ENCODE data around the gene SLC25A14.
"Not testable (repeated sequence)": the region's sequence is repeated elsewhere in the genome, so short reads cannot be mapped to it uniquely, and the experiment has no call there.

The SLC25A14 gene, protein sequence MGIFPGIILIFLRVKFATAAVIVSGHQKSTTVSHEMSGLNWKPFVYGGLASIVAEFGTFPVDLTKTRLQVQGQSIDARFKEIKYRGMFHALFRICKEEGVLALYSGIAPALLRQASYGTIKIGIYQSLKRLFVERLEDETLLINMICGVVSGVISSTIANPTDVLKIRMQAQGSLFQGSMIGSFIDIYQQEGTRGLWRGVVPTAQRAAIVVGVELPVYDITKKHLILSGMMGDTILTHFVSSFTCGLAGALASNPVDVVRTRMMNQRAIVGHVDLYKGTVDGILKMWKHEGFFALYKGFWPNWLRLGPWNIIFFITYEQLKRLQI

GRCh38 chrX:130339408-130340222 is at the start of gene SLC25A14:
Gene SLC25A14 (plus strand): TSS chrX:130339919. CDS start chrX:130340279, 360 bp downstream.
- peak; percentile 73 to 85 for DNase-seq

DNA sequence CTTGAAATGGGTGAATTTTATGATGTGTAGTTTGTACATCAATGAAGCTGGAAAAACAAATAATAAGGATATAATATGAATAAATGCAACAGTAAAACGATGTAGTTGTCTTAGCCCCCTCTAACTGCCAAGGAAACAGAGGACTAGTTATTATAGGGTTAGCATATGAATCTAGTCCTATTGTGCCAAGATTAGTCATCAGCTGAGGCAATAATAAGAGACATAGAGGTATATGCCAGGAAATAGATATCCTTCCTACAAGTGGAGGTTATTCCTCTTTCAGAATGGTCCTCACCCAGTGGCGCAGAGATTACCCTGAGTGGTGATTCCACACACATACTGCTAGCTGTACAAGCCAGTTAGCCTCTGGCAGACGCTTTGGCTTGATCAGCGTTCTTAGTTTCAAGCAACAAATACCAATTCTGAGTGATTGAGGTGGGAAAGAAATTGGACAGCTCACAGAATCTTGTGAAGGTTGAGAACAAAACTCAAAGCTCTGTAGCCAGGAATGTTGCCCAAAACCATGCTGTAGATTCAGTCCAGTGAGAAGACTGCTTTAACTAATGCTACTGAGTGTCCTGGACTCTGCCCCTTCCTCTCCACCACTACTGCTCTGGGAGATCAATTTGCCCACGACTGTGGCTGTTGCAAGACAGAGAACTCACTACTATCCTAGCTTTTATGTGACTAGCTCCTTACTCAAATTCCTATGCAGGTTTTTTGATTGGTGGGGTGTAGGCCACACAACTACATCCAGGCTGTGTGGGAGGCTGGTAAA is 44.0 kb upstream of the SLC25A14 start:
- no peak for DNase-seq

- DNase-seq, result no peak
These were observed 43.4 kb upstream of the SLC25A14 start for GRCh38 chrX:130296297-130296678.

DNA sequence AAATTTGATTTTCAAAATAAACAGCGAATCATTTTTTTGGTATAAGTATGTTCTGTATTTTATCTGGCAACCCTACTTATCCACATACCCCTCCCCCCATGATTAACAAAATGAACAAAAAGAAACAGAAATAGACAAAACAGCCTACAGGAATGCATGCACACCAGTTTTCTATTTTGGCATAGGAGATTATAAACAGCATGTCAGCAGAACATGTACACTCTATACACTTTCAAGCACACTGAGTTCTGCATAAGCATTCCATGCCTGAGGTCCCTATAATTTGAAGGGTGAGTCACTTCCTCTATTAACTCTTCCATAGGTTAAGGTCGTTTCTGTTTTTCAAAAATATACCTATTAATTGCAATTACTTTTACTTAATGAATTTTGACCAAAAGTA is 43.0 kb upstream of the SLC25A14 start:
- DNase-seq, result no peak

DNA sequence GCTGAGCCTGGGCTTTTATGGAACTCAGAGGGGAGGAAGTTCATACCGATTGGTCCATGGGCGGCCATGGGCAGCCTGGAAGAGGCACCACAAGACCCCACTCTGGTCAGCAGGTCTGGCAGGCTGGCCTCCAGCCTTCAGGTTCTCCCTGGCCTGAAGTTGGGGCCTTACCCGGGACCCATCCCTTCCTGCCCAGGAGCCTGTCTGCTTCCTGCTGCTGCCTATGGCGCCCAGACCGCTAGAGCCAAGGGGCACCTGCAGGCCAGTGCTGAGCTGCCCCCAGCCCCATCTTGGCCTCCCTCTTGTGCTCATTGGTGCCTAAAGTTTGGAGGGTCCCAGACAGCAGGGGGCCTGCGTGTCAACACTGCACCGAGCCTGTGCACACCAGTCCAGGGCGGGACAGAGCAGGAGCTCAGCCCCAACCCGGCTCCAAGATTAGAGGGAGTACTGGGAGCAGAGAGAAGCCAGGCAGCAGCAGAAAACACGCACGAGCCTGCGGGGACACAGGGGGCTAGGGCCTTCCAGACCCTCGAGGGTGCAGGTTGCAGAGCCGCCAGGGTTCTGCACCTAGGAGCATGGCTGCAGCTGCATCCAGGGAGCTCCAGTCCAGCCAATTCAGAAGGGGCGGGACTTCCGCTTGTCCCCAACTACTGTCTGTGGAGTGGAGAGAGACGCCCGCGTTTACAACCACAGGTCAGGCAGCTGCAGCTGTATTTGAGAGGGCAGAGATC is 40.3 kb upstream of the SLC25A14 start:
- no peak for DNase-seq

GRCh38 chrX:130300010-130300282 is 39.8 kb upstream of the SLC25A14 start:
- no peak for DNase-seq

- DNase-seq, result no peak
These were observed 38.3 kb upstream of the SLC25A14 start for GRCh38 chrX:130301405-130301804.

- no peak for DNase-seq
These were observed 37.7 kb upstream of the SLC25A14 start for GRCh38 chrX:130301977-130302376.

GRCh38 chrX:130304587-130305368 is 34.9 kb upstream of the SLC25A14 start:
- no peak for DNase-seq

- not testable (repeated sequence) for DNase-seq
These were observed 19.8 kb upstream of the SLC25A14 start for GRCh38 chrX:130319886-130320285.

GRCh38 chrX:130321550-130321949 is 18.2 kb upstream of the SLC25A14 start:
- DNase-seq, result no peak

DNA sequence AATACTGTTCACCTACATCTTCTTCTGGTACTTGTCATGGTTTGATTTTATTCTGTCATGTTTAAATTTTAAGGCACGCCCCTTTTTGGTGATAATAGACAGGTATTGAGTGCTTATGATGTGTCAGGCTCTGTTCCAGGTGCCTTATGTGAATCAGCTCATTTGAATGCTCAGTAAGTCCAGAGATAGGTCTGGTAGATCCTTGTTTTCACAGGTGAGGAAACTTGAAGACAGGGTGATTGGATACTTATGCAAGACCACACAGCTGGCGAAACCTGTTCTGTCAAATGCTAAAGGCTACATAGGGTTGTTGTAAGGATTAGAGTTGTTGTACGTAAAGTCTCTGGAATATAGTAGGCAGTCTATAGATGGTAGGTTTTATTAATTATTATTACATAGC is 9.6 kb upstream of the SLC25A14 start:
- DNase-seq, result no peak

GRCh38 chrX:130330706-130331105 is 9.0 kb upstream of the SLC25A14 start:
- DNase-seq, result peak; percentile 24 to 65

DNA sequence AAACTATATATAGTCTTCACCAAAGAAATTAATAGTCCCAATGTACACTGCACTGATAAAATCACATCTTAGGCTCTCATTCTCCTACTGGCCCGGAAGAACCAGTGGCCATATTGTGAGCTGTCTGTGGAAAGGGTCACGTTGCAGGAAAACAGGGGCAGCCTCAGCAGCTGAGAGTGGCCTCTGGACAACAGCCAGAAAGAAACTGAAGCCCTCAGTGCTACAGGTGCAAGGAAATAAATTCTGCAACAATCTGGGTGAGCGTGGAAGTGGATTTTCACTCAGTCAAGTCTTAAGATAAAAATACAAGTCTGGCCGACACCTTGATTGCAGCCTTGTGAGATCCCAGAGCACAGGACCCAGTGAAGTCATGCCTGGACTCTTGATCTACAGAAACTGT is 3.2 kb upstream of the SLC25A14 start:
- no peak for DNase-seq

- DNase-seq, result not testable (repeated sequence)
These were observed 850 bp upstream of the SLC25A14 start for GRCh38 chrX:130338869-130339268.

- peak in 1 of 2 experiments; percentile 15 for DNase-seq
These were observed 552 bp downstream of the SLC25A14 start for GRCh38 chrX:130340271-130340670.

DNA sequence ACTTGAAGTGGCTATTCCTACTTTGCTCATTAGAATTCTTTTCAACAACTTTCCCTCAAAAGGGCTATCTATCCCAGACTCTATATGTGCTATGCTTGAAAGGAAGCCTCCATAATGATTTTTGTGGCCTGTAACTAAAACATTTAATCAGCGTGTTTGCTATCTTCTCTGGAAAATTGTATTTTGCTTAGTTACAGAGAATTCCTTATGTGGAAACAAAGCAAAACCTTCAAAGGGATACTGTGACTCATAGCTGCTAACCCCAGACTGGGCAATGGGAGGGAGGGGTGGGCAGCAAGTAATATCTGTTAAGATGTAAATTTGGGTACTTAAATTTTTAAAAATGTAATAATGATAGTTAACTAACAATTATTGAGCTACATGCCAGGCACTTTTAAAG is 3.7 kb downstream of the SLC25A14 start:
- no peak for DNase-seq

- DNase-seq, result no peak
These were observed 7.6 kb downstream of the SLC25A14 start for GRCh38 chrX:130347321-130347720.

DNA sequence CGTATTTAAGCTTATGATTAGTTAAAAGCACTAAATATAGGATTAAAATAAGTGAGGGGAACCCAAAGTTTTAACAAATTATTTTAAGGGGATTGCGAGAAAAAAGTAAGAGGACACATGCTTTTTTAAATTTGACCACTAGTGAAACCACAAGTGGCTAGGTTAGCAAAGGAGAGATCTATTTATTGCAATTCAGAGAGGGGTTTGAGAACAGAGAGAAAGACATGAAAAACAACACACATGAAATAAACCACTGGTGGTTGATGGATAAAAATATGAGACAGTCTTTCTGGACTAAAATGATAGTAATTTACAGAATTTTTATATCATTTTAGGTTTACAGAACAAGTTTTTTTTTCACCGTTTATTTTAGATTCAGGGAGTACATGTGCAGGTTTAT is 11.8 kb downstream of the SLC25A14 start:
- DNase-seq, result no peak

DNA sequence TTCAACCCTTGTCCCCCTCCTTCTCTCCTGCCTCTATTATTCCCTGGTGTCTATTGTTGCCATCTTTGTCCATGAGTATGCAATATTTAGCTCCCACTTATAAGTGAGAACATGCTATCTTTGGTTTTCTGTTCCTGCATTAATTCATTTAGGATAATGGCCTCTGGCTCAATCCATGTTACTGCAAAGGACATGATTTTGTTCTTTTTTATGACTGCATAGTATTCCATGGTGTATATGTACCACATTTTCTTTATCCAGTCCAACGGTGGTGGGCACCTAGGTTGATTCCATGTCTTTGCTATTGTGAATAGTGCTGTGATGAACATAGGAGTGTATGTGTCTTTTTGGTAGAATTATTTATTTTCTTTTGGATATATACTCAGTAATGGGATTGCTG is 12.3 kb downstream of the SLC25A14 start:
- DNase-seq, result not testable (repeated sequence)

- no peak for DNase-seq
These were observed 36.4 kb downstream of the SLC25A14 start for GRCh38 chrX:130376077-130376476.

DNA sequence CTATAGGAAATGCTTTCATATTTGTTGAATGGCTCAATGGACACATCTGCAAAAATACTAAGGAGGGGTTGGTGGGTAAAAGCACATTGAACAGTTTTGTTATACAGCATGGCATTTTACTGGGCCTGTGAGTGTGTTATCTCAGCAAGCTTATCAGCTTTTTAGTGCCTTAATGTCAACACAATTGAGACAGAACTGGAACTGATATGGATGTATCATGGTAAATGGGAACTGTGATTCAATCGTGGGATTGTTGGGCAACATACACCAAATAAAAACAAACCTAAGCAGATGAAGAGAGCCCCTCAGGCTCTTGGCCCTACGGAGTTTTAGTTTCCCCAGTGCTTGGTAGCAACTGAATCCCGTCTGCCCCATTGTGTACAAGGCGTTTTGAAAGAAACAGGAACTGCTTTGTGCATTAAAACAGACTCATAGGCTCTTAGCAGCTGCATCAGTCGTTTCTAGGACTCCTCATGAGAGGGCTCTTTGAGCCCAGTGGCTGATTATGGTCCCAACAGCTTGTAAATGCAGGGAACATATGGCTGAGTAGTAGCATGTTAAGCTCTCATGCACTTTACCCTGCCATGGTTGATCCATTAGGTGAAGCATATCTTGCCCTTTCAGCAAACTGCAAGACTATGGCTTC is 38.4 kb downstream of the SLC25A14 start:
- DNase-seq, result peak; percentile 86 to 96

Data from NCI-H524 (cell line).